CD4-positive, alpha-beta memory T cell (primary cell): ENCODE data around the gene PLPP4. TPM values are rescaled to one million over a fixed set of nuclear protein-coding genes. Genes with fewer than 3 reads are reported as not detected.

Experiments
- CTCF ChIA-PET: fragments of 350-600 bp; sonication (Branson Sonifier 250); formaldehyde crosslinking; loops from one replicate; lab custom pipeline; 2021; ENCODE audit warnings: inconsistent platforms; ENCODE audit not compliant: partially characterized antibody; lab: Charles Lee
- POLR2A ChIA-PET: fragments of 350-600 bp; sonication (Branson Sonifier 250); formaldehyde crosslinking; loops from one replicate; lab custom pipeline; 2021; ENCODE audit not compliant: partially characterized antibody; lab: Charles Lee
- DNase-seq, 5 donors: peaks; one replicate each; pipeline versions ENCODE4 v3.0.0 to v3.0.0-alpha.2; 2020 to 2022; ENCODE audit warnings: mixed read lengths in 1 of 5
- H3K27ac ChIP-seq: one replicate; pipeline ENCODE4 v1.7.0; 2013; ENCODE audit warnings: low read depth, low read length
- H3K27me3 ChIP-seq: 2 replicates; pipeline ENCODE4 v1.7.0; 2013; ENCODE audit warnings: mild to moderate bottlenecking, low read length, moderate library complexity; ENCODE audit not compliant: insufficient read depth
- H3K36me3 ChIP-seq: 2 replicates; pipeline ENCODE4 v1.7.0; 2013; ENCODE audit warnings: mild to moderate bottlenecking, low read length, moderate library complexity; ENCODE audit not compliant: insufficient read depth
- H3K4me1 ChIP-seq: 2 replicates; pipeline ENCODE4 v1.7.0; 2013; ENCODE audit warnings: mild to moderate bottlenecking, low read length, moderate library complexity; ENCODE audit not compliant: insufficient read depth
- H3K4me3 ChIP-seq, 2 donors: one replicate each; pipeline ENCODE4 v1.7.0; 2013; ENCODE audit warnings: low read length in 2 of 2, mild to moderate bottlenecking in 1 of 2
- H3K9me3 ChIP-seq, 2 donors: one replicate each; pipeline ENCODE4 v1.7.0; 2013; ENCODE audit warnings: low read length in 2 of 2, control low read depth in 1 of 2; ENCODE audit not compliant: control insufficient read depth in 1 of 2
- H3K27ac Mint-ChIP-seq, 7 donors: one replicate each; pipeline ENCODE4 v1.8.0; 2020 to 2021; ENCODE audit warnings: mixed read lengths in 7 of 7, mild to moderate bottlenecking in 6 of 7, inconsistent platforms in 3 of 7, moderate library complexity in 3 of 7
- H3K27me3 Mint-ChIP-seq, 2 donors: one replicate each; pipeline ENCODE4 v1.8.0; 2020 to 2021; ENCODE audit warnings: mixed read lengths in 2 of 2
- H3K36me3 Mint-ChIP-seq, 2 donors: one replicate each; pipeline ENCODE4 v1.8.0; 2020 to 2021; ENCODE audit warnings: mixed read lengths in 2 of 2, inconsistent platforms in 1 of 2, mild to moderate bottlenecking in 1 of 2
- H3K4me1 Mint-ChIP-seq, 4 donors: one replicate each; pipeline ENCODE4 v1.8.0; 2020 to 2021; ENCODE audit warnings: mixed read lengths in 4 of 4, mild to moderate bottlenecking in 1 of 4
- H3K4me3 Mint-ChIP-seq, 8 donors: one replicate each; pipeline ENCODE4 v1.8.0; 2020 to 2021; ENCODE audit warnings: mixed read lengths in 8 of 8, mild to moderate bottlenecking in 7 of 8, moderate library complexity in 6 of 8, inconsistent platforms in 3 of 8
- H3K9me3 Mint-ChIP-seq, 8 donors: one replicate each; pipeline ENCODE4 v1.8.0; 2020 to 2021; ENCODE audit warnings: mixed read lengths in 8 of 8, mild to moderate bottlenecking in 5 of 8, inconsistent platforms in 3 of 8, moderate library complexity in 1 of 8
- intact Hi-C: fragments of 100-400 bp; cut with micrococcal nuclease; formaldehyde crosslinking; loops from one replicate; pipeline ENCODE4 v1.15.1; 2023
- polyA plus RNA-seq, 2 donors: library from polyadenylated mRNA; unstranded; fragments of 300-500 nt; fragmentation: Illumina TruSeq; gene quantifications; one replicate each; pipeline ENCODE4 v1.2.3, GENCODE V29; 2021
- total RNA-seq, 2 experiments: library from RNA; stranded (reverse); gene quantifications; one replicate each; pipeline ENCODE4 v1.2.3, GENCODE V29; 2021

Gene PLPP4
- total and polyA plus RNA-seq, 4 experiments from 2014 or later = not detected

DNA sequence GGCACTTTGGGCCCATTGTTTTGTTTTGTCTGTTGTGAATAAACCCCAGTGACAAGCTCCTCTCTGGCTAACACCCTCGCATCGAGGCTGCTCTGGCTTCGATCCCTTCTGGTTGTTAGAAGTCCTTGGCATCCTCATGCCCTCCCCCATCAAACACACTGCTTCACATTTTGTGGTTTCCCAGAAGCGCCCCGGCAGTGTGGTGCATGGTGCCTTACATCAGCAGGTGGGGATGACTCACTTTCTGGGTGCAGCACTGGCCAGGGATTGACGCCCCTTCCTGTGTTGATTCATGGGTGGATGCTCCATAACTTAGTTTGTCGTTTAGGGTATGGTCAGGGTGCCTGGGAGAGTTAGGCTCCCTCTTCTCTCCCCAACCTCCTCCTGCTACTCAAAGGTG lies 51.4 kb downstream of the PLPP4 start:
- no peak overlapping the region for H3K4me3 Mint-ChIP-seq
- H3K9me3 ChIP-seq = no peaks in the 10 kb centered on the region
- H3K36me3 Mint-ChIP-seq = no peaks in the 10 kb centered on the region
- no peaks in the 10 kb centered on the region for H3K27me3 Mint-ChIP-seq
- no peaks in the 10 kb centered on the region for H3K4me1 ChIP-seq
- H3K27ac Mint-ChIP-seq = no peak overlapping the region
- H3K4me1 Mint-ChIP-seq = no peaks in the 10 kb centered on the region
- peaks cover 0 to 12% (median 3%) of the 10 kb centered on the region in 8 donors for H3K9me3 Mint-ChIP-seq
- POLR2A ChIA-PET = no interaction called here
- no peaks in the 10 kb centered on the region for H3K27me3 ChIP-seq
- CTCF ChIA-PET = no interaction called here
- DNase-seq = no peak
- H3K36me3 ChIP-seq = no peaks in the 10 kb centered on the region
- intact Hi-C loops = no loop called here
- no peak overlapping the region for H3K4me3 ChIP-seq
- no peak overlapping the region for H3K27ac ChIP-seq

DNA sequence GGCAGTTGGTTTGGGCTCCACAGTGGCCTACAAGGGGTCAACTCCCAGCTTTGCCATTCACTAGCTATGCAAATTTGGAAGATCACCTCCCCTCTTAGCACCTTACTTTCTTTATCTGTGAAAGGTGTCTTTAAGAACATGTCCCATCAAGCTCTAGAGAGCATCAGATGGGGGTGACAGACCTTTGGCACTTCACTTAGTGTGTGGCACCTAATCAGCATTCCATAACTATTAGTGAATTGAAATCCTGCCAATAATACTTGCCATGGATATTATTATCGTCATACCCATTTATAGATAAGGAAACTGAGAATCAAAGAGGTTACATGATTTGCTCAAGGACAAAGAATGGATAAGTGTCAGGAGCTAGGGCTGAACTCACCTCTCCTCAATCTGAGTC lies 51.9 kb downstream of the PLPP4 start:
- Mint-ChIP-seq H3K4me3 (no peak overlapping the region), H3K27me3 (no peaks in the 10 kb centered on the region), H3K9me3 (peaks cover 0 to 12% (median 3%) of the 10 kb centered on the region in 8 donors), H3K4me1 (no peaks in the 10 kb centered on the region), H3K27ac (no peak overlapping the region), H3K36me3 (no peaks in the 10 kb centered on the region)
- POLR2A ChIA-PET = no interaction called here
- no peaks in the 10 kb centered on the region for H3K27me3 ChIP-seq
- no peak overlapping the region for H3K27ac ChIP-seq
- H3K9me3 ChIP-seq = no peaks in the 10 kb centered on the region
- no peaks in the 10 kb centered on the region for H3K4me1 ChIP-seq
- H3K36me3 ChIP-seq = no peaks in the 10 kb centered on the region
- CTCF ChIA-PET = no interaction called here
- no peak for DNase-seq
- intact Hi-C loops = no loop called here
- no peak overlapping the region for H3K4me3 ChIP-seq

DNA sequence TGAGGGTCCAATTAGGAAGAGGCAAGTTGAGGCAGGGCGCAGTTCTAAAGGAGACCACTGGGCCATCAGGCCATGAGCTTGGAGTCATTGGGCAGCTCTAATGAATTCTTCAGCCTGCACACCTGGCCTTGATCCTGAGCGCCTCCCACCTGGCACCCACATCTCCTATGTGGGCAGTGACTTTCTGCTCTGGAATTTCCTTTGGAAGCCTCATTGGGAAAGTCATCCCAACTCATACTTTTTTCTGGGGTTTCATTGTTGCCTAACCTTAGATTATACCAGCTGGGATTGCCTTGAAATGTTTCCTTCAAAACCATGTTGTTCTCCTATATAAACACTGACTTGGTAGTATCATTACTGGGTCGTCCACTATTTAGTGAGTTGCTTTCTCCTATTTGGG lies 54.1 kb downstream of the PLPP4 start:
- Mint-ChIP-seq H3K36me3 (no peaks in the 10 kb centered on the region), H3K4me3 (no peak overlapping the region), H3K9me3 (peaks cover 0 to 12% (median 2%) of the 10 kb centered on the region in 8 donors), H3K27ac (no peak overlapping the region), H3K27me3 (no peaks in the 10 kb centered on the region), H3K4me1 (no peaks in the 10 kb centered on the region)
- intact Hi-C loops = no loop called here
- CTCF ChIA-PET = no interaction called here
- no peaks in the 10 kb centered on the region for H3K27me3 ChIP-seq
- no peaks in the 10 kb centered on the region for H3K4me1 ChIP-seq
- no peaks in the 10 kb centered on the region for H3K9me3 ChIP-seq
- H3K36me3 ChIP-seq = no peaks in the 10 kb centered on the region
- POLR2A ChIA-PET = no interaction called here
- no peak for DNase-seq
- no peak overlapping the region for H3K4me3 ChIP-seq
- no peak overlapping the region for H3K27ac ChIP-seq

DNA sequence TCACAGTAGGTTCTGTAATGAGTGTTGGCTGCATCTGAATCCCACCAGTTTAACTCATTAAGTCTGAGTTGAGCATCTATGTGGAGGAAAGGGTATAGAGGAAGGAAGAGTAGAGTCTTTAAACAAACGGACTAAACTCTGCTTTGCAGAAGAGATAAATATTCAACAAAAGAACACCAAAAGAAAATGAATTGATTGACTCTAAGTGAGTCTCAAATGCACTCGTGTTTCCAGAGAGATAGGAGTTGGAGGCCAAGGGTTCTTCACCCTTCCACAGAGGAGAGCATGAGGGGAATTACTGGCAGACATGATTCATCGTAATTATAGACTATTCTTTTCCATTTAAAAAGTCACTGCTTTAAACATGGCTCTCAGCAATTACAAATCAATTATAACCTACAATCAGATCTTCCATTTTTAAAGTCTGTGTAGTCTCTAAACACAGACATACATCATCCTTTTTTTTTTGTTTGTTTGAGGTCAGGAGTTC lies 56.3 kb downstream of the PLPP4 start:
- no peaks in the 10 kb centered on the region for H3K4me1 Mint-ChIP-seq
- H3K27me3 ChIP-seq = no peaks in the 10 kb centered on the region
- H3K9me3 ChIP-seq = no peaks in the 10 kb centered on the region
- no peak overlapping the region for H3K27ac Mint-ChIP-seq
- H3K27ac ChIP-seq = no peak overlapping the region
- intact Hi-C loops = no loop called here
- no peak for DNase-seq
- no peaks in the 10 kb centered on the region for H3K36me3 ChIP-seq
- peaks cover 0 to 10% (median 1%) of the 10 kb centered on the region in 8 donors for H3K9me3 Mint-ChIP-seq
- no peaks in the 10 kb centered on the region for H3K27me3 Mint-ChIP-seq
- ChIA-PET CTCF (no interaction called here), POLR2A (no interaction called here)
- H3K4me3 ChIP-seq = no peak overlapping the region
- no peaks in the 10 kb centered on the region for H3K36me3 Mint-ChIP-seq
- H3K4me1 ChIP-seq = no peaks in the 10 kb centered on the region
- no peak overlapping the region for H3K4me3 Mint-ChIP-seq

DNA sequence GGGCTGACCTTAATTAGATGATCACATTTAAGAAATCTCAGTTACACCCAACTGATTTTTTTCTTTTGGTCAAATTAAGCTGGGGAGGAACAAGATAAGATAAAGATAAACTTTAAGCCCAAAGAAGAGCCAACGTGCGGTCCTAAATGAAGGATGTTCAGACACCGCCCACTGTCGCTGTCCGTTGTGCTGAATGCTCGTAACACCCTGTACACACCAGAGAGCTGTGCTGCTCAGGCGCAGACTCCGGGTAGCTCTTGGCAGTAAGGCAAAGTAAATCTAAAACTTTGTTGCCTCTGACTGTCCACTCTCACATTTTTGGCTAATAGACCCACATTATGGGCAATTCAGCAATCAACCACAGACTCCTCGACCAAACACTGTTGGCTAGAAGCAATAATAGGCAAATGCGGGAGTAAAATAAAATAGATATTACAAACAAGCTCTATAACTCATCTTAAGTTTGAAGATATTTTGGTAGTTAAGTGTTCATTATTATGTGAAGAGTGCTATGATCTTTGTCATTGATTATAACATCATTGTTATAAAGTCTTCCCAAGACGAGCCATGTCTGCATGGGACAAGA lies 57.1 kb downstream of the PLPP4 start:
- H3K9me3 Mint-ChIP-seq = peaks cover 0 to 10% (median 1%) of the 10 kb centered on the region in 8 donors
- intact Hi-C loops = no loop called here
- H3K9me3 ChIP-seq = no peaks in the 10 kb centered on the region
- no peaks in the 10 kb centered on the region for H3K4me1 Mint-ChIP-seq
- H3K27me3 Mint-ChIP-seq = no peaks in the 10 kb centered on the region
- H3K36me3 Mint-ChIP-seq = no peaks in the 10 kb centered on the region
- H3K4me1 ChIP-seq = no peaks in the 10 kb centered on the region
- POLR2A ChIA-PET = no interaction called here
- H3K4me3 Mint-ChIP-seq = no peak overlapping the region
- no peak overlapping the region for H3K4me3 ChIP-seq
- no peaks in the 10 kb centered on the region for H3K36me3 ChIP-seq
- CTCF ChIA-PET = no interaction called here
- H3K27me3 ChIP-seq = no peaks in the 10 kb centered on the region
- no peak overlapping the region for H3K27ac Mint-ChIP-seq
- H3K27ac ChIP-seq = no peak overlapping the region
- DNase-seq = no peak

DNA sequence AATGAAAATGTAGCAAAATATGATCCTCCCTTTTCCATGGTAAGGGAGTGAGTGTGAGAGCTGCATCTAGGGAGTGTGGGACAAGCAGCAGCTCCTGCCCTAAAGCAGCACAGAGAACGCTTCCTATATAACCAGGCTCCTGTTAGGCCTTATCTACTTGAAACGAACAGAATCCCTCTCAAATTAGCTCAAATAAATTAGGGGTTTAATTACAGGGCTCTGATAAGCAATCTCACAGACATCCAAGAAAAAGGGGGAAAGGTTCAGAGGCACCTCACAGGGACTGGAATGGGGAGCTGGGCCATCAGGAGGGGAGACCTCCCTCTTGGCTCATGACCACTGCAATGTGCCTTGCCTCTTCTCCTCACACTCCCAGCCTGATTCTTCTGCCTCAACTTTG lies 57.9 kb downstream of the PLPP4 start:
- Histone ChIP-seq H3K27ac (no peak overlapping the region), H3K4me1 (no peaks in the 10 kb centered on the region), H3K4me3 (no peak overlapping the region), H3K27me3 (no peaks in the 10 kb centered on the region), H3K36me3 (no peaks in the 10 kb centered on the region), H3K9me3 (no peaks in the 10 kb centered on the region)
- Mint-ChIP-seq H3K27me3 (no peaks in the 10 kb centered on the region), H3K9me3 (peaks cover 0 to 10% (median 0%) of the 10 kb centered on the region in 8 donors), H3K27ac (no peak overlapping the region), H3K36me3 (no peaks in the 10 kb centered on the region), H3K4me3 (no peak overlapping the region), H3K4me1 (no peaks in the 10 kb centered on the region)
- DNase-seq = no peak
- intact Hi-C loops = no loop called here
- ChIA-PET POLR2A (no interaction called here), CTCF (no interaction called here)

DNA sequence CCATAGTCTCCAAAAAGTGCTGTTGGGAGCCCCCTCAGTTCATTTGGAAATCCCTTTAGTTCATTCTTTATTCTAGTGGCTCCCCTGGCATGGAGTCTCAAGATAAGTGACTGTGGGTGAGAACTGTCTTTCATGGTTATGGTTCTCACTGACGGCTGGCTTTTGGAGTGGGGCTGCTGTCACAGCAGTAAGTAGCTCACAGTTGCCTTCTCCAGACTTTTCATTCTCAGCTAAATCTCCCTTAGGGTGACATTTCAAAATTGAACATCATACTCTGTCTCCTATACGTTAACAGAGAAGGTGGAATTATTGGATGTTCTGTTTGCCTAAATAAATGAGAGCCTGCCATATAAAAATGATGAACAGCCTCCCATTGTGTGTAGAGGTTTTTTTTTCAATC lies 58.7 kb downstream of the PLPP4 start:
- DNase-seq = no peak
- Histone ChIP-seq H3K4me1 (no peaks in the 10 kb centered on the region), H3K4me3 (no peak overlapping the region), H3K9me3 (no peaks in the 10 kb centered on the region), H3K36me3 (no peaks in the 10 kb centered on the region), H3K27ac (no peak overlapping the region), H3K27me3 (no peaks in the 10 kb centered on the region)
- Mint-ChIP-seq H3K9me3 (peaks cover 0 to 10% (median 0%) of the 10 kb centered on the region in 8 donors), H3K4me3 (no peak overlapping the region), H3K27me3 (no peaks in the 10 kb centered on the region), H3K36me3 (no peaks in the 10 kb centered on the region), H3K27ac (no peak overlapping the region), H3K4me1 (no peaks in the 10 kb centered on the region)
- ChIA-PET CTCF (no interaction called here), POLR2A (no interaction called here)
- intact Hi-C loops = no loop called here
